Measurements from ENCODE around the gene SPOCK1. TPM values are rescaled to one million over a fixed set of nuclear protein-coding genes. Genes with fewer than 3 reads are reported as not detected.

Gene SPOCK1
- total RNA-seq, 1 donor = 231 TPM

DNA sequence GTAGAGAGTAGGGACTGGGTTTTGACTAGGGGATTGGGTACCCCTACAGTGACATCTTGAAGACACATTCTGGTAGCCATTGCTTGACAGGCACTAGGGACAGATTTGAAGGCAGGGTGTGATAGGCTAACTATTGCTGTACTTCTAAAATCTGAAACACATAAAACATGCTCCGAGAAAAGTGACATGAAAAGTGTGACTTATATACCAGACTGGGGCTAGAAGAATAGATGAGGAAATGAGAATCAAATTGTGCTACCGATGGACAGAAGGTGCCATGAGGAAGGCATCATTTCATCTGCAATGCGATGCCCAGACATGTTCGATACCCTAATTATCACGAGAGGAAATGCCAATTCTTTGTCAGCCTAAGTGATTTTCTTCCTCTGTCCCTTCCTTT, 475.8 kb downstream of the SPOCK1 start:
- H3K4me3 ChIP-seq (ENCODE audit: insufficient read depth, low read length) = no peak overlapping the region
- TF ChIP-seq CTCF (IDR thresholded peaks at IDR 0.05; ENCODE audit: extremely low read depth, low read depth, low read length) = no peak
- H3K27me3 ChIP-seq (ENCODE audit: insufficient read depth, low read length) = no peaks in the 10 kb centered on the region
- H4K20me1 ChIP-seq (ENCODE audit: insufficient read depth, low read length) = peaks cover 24% of the 10 kb centered on the region
- H3K4me2 ChIP-seq (ENCODE audit: insufficient read depth, low read length) = peak overlapping the region; percentile 76
- no peaks in the 10 kb centered on the region for H3K36me3 ChIP-seq (ENCODE audit: insufficient read depth, low read length)
- DNase-seq (ENCODE audit: insufficient read length, low spot score, missing footprints) = no peak
- H2AFZ ChIP-seq (ENCODE audit: low read length) = no peak overlapping the region
- no peaks in the 10 kb centered on the region for H3K79me2 ChIP-seq (ENCODE audit: insufficient read depth, low read length)
- H3K9me3 ChIP-seq (ENCODE audit: low read depth, low read length) = no peaks in the 10 kb centered on the region
- peaks cover 13% of the 10 kb centered on the region for H3K4me1 ChIP-seq (ENCODE audit: insufficient read depth, low read length)
- no peak overlapping the region for H3K27ac ChIP-seq (ENCODE audit: low read depth, low read length)

- no peak for TF ChIP-seq CTCF (IDR thresholded peaks at IDR 0.05; ENCODE audit: extremely low read depth, low read depth, low read length)
- Histone ChIP-seq H3K4me1 (ENCODE audit: insufficient read depth, low read length) (peaks cover 13% of the 10 kb centered on the region), H2AFZ (ENCODE audit: low read length) (peak overlapping the region; percentile 33), H3K4me3 (ENCODE audit: insufficient read depth, low read length) (peak overlapping the region; percentile 31), H4K20me1 (ENCODE audit: insufficient read depth, low read length) (peaks cover 25% of the 10 kb centered on the region), H3K79me2 (ENCODE audit: insufficient read depth, low read length) (no peaks in the 10 kb centered on the region), H3K27me3 (ENCODE audit: insufficient read depth, low read length) (no peaks in the 10 kb centered on the region), H3K27ac (ENCODE audit: low read depth, low read length) (no peak overlapping the region), H3K9me3 (ENCODE audit: low read depth, low read length) (no peaks in the 10 kb centered on the region), H3K4me2 (ENCODE audit: insufficient read depth, low read length) (peak overlapping the region; percentile 76), H3K36me3 (ENCODE audit: insufficient read depth, low read length) (no peaks in the 10 kb centered on the region)
- DNase-seq (ENCODE audit: insufficient read length, low spot score, missing footprints) = no peak
Measured at GRCh38 chr5:137022725-137023124, 476.4 kb downstream of the SPOCK1 start.

DNA sequence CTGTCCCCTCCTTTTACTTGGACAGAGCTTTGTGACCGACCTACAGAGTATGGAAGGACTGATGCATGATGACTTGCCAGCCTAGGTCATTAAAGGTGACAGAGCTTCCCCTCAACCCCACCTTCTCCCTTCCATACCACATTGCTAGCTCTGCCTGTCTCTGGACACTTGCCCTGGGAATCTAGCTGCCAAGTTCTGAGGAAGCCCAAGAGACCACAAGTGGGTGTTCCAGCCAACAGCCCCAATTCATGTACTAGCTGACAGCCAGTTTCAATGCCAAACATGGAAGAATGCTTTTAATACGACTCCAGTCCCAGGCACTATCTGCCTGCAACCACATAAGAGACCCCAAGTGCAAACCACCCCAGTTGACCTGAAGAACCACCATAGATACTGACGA, 477.1 kb downstream of the SPOCK1 start:
- no peaks in the 10 kb centered on the region for H3K79me2 ChIP-seq (ENCODE audit: insufficient read depth, low read length)
- H3K9me3 ChIP-seq (ENCODE audit: low read depth, low read length) = no peaks in the 10 kb centered on the region
- no peak overlapping the region for H3K27ac ChIP-seq (ENCODE audit: low read depth, low read length)
- H4K20me1 ChIP-seq (ENCODE audit: insufficient read depth, low read length) = peaks cover 22% of the 10 kb centered on the region
- H3K4me1 ChIP-seq (ENCODE audit: insufficient read depth, low read length) = peaks cover 13% of the 10 kb centered on the region
- no peaks in the 10 kb centered on the region for H3K27me3 ChIP-seq (ENCODE audit: insufficient read depth, low read length)
- no peak for DNase-seq (ENCODE audit: insufficient read length, low spot score, missing footprints)
- H2AFZ ChIP-seq (ENCODE audit: low read length) = no peak overlapping the region
- H3K4me2 ChIP-seq (ENCODE audit: insufficient read depth, low read length) = peak overlapping the region; percentile 76
- no peaks in the 10 kb centered on the region for H3K36me3 ChIP-seq (ENCODE audit: insufficient read depth, low read length)
- H3K4me3 ChIP-seq (ENCODE audit: insufficient read depth, low read length) = no peak overlapping the region
- TF ChIP-seq CTCF (IDR thresholded peaks at IDR 0.05; ENCODE audit: extremely low read depth, low read depth, low read length) = no peak

DNA sequence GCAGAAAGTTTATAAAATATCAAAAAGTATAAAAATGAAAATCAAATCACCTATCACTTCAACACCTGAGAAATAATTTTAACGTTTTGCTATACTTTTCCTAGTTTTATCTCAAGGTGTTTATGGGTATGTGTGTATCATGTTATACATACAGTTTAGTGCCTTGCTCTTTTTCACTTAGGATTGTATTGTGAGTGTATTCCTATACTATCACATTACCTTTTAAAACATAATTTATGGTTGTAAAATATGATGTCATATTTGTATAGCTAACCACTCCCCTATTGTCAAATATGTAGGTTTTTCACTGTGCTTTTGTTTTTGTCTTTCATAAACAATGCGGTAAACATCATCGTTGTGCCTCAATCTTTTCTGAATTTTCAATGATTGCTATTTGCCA, 479.9 kb downstream of the SPOCK1 start:
- Histone ChIP-seq H2AFZ (ENCODE audit: low read length) (no peak overlapping the region), H3K4me2 (ENCODE audit: insufficient read depth, low read length) (no peak overlapping the region), H3K4me1 (ENCODE audit: insufficient read depth, low read length) (peaks cover 13% of the 10 kb centered on the region), H4K20me1 (ENCODE audit: insufficient read depth, low read length) (peaks cover 32% of the 10 kb centered on the region), H3K27me3 (ENCODE audit: insufficient read depth, low read length) (no peaks in the 10 kb centered on the region), H3K79me2 (ENCODE audit: insufficient read depth, low read length) (no peaks in the 10 kb centered on the region), H3K27ac (ENCODE audit: low read depth, low read length) (no peak overlapping the region), H3K36me3 (ENCODE audit: insufficient read depth, low read length) (no peaks in the 10 kb centered on the region), H3K9me3 (ENCODE audit: low read depth, low read length) (no peaks in the 10 kb centered on the region), H3K4me3 (ENCODE audit: insufficient read depth, low read length) (no peak overlapping the region)
- no peak for DNase-seq (ENCODE audit: insufficient read length, low spot score, missing footprints)
- no peak for TF ChIP-seq CTCF (IDR thresholded peaks at IDR 0.05; ENCODE audit: extremely low read depth, low read depth, low read length)
